ENCODE data around the gene KIAA0930. TPM values are rescaled to one million over a fixed set of nuclear protein-coding genes. Genes with fewer than 3 reads are reported as not detected.

KIAA0930 gene
- total and polyA plus RNA-seq, 2 of the 4 experiments (the other 2 are of a cell fraction): 25.3 to 34.1 TPM

- Histone ChIP-seq H3K9me3 (ENCODE audit: control insufficient read depth, insufficient read depth, low read length) (no peaks in the 10 kb centered on the region), H2AK5ac (ENCODE audit: low read depth, low read length) (peak overlapping the region; percentile 28; the same call in 1 of the 2 replicates), H3K56ac (ENCODE audit: extremely low read depth, insufficient read depth, low read length) (no peak overlapping the region), H3K14ac (replicated peaks; ENCODE audit: low read depth, low read length) (no peak overlapping the region), H2BK20ac (ENCODE audit: low read depth, low read length) (no peak overlapping the region), H4K8ac (ENCODE audit: low read depth in 2 of 2, low read length in 2 of 2) (no peak overlapping the region), H3K27me3 (ENCODE audit: control insufficient read depth, insufficient read depth, low read length) (peaks cover 27% of the 10 kb centered on the region), H4K5ac (ENCODE audit: low read depth, low read length) (no peak overlapping the region), H2BK120ac (ENCODE audit: low read depth, low read length) (no peak overlapping the region), H3K4me2 (ENCODE audit: low read depth, low read length) (no peak overlapping the region), H3K79me1 (ENCODE audit: low read depth in 1 of 2, low read length in 2 of 2) (peaks cover 0 to 4% of the 10 kb centered on the region in 2 experiments; a peak in 1 of 4 replicates), H4K20me1 (ENCODE audit: insufficient read depth, low read length) (no peaks in the 10 kb centered on the region), H2BK5ac (ENCODE audit: low read depth, low read length, poor library complexity, severe bottlenecking) (no peak overlapping the region), H3K4ac (ENCODE audit: low read depth, low read length) (no peak overlapping the region; the same call in 1 of the 2 replicates), H3K18ac (ENCODE audit: low read depth, low read length) (no peak overlapping the region), H2BK15ac (ENCODE audit: low read depth, low read length) (no peak overlapping the region), H3K4me3 (ENCODE audit: insufficient read depth, low read depth, low read length) (no peak overlapping the region), H4K91ac (ENCODE audit: insufficient read depth, low read depth, low read length) (peak overlapping the region; percentile 20; the same call in 1 of the 2 replicates), H3K9me1 (ENCODE audit: insufficient read depth, low read length) (peaks cover 13% of the 10 kb centered on the region), H3K36me3 (ENCODE audit: control insufficient read depth, insufficient read depth, low read length) (no peaks in the 10 kb centered on the region), H2AFZ (replicated peaks; ENCODE audit: low read length, poor library complexity) (no peak overlapping the region), H3K27ac (ENCODE audit: insufficient read depth, low read length) (no peak overlapping the region), H2AK9ac (replicated peaks; ENCODE audit: low read depth, low read length, poor library complexity) (no peak overlapping the region), H3K4me1 (ENCODE audit: control insufficient read depth, insufficient read depth, low read length) (peaks cover 10% of the 10 kb centered on the region), H3K23ac (ENCODE audit: low read depth, low read length) (no peak overlapping the region), H3K9ac (ENCODE audit: low read depth, low read length) (no peak overlapping the region)
- ChIA-PET POLR2A (ENCODE audit: unreplicated experiment) (no interaction called here), CTCF (no interaction called here)
- DNase-seq (no peak), ATAC-seq (ENCODE audit: low read depth) (no peak)
- intact Hi-C loops (cut with micrococcal nuclease): no loop called here
- 81% methylated on average over 4 of the region's 12 CpGs; no CpG with 5 or more reads in 1 of the 2 experiments for WGBS, 2 experiments (ENCODE audit: extremely low coverage in 2 of 2, insufficient read length in 1 of 2)
- no TSS peak for BruUV-seq (replicated peaks)
- no peak for TF ChIP-seq RCOR1 (IDR thresholded peaks at IDR 0.05; ENCODE audit: insufficient replicate concordance, low read length)
- TF ChIP-seq SMC3 (IDR thresholded peaks at IDR 0.05; ENCODE audit: low read depth, low read length): no peak
- TF ChIP-seq NFE2L2 (IDR thresholded peaks at IDR 0.05; ENCODE audit: low read depth, low read length): no peak
- no peak for TF ChIP-seq POLR2A (IDR thresholded peaks at IDR 0.05; ENCODE audit: low read depth, low read length)
- TF ChIP-seq USF2 (IDR thresholded peaks at IDR 0.05; ENCODE audit: low read depth, low read length): no peak
- no peak for TF ChIP-seq FOS (IDR thresholded peaks at IDR 0.05; ENCODE audit: low read depth, low read length)
- no peak for TF ChIP-seq CEBPB (IDR thresholded peaks at IDR 0.05; ENCODE audit: low read depth, low read length)
- no peak for TF ChIP-seq CTCF (conservative IDR thresholded peaks at IDR 0.05; ENCODE audit: low read depth, low read length)
- TF ChIP-seq MAZ (IDR thresholded peaks at IDR 0.05; ENCODE audit: borderline replicate concordance, low read depth, low read length): no peak
- TF ChIP-seq CHD1 (IDR thresholded peaks at IDR 0.05; ENCODE audit: low read depth, low read length): no peak
- TF ChIP-seq MXI1 (IDR thresholded peaks at IDR 0.05; ENCODE audit: borderline replicate concordance, low read depth, low read length): no peak
- TF ChIP-seq MAFK (IDR thresholded peaks at IDR 0.05; ENCODE audit: low read depth, low read length): no peak
- no peak for TF ChIP-seq RFX5 (IDR thresholded peaks at IDR 0.05; ENCODE audit: low read depth, low read length)
- no peak for TF ChIP-seq RAD21 (IDR thresholded peaks at IDR 0.05; ENCODE audit: low read length)
- no peak for TF ChIP-seq ELK1 (IDR thresholded peaks at IDR 0.05; ENCODE audit: borderline replicate concordance, low read depth, low read length)
- TF ChIP-seq BHLHE40 (IDR thresholded peaks at IDR 0.05; ENCODE audit: low read depth, low read length): no peak
- dilution Hi-C loops (cut with HindIII; ENCODE audit: low sequenced_read_pairs, unreplicated experiment): no loop called here
- in situ Hi-C loops (cut with MboI; ENCODE audit: low sequenced_read_pairs): no loop called here
These were observed 46.3 kb upstream of the KIAA0930 start for GRCh38 chr22:45286854-45287551.
